CD8-positive, alpha-beta memory T cell (primary cell): ENCODE measurements around the gene GIT1. TPM values are rescaled to one million over a fixed set of nuclear protein-coding genes. Genes with fewer than 3 reads are reported as not detected.

Experiments
- CTCF ChIA-PET: fragments of 350-600 bp; sonication (Branson Sonifier 250); formaldehyde crosslinking; loops from one replicate; lab custom pipeline; 2021; ENCODE audit warnings: antibody characterized with exemption; lab: Charles Lee
- POLR2A ChIA-PET: fragments of 350-600 bp; sonication (Branson Sonifier 250); formaldehyde crosslinking; loops from one replicate; lab custom pipeline; 2021; ENCODE audit warnings: antibody characterized with exemption; lab: Charles Lee
- DNase-seq, 5 donors: peaks; one replicate each; pipeline versions ENCODE4 v3.0.0 to v3.0.0-alpha.2; 2020 to 2022; ENCODE audit warnings: mixed read lengths in 1 of 5
- H3K27ac ChIP-seq: one replicate; pipeline ENCODE4 v1.7.0; 2013; ENCODE audit warnings: low read depth, mild to moderate bottlenecking, low read length, moderate library complexity
- H3K27me3 ChIP-seq: 2 replicates; pipeline ENCODE4 v1.7.0; 2013; ENCODE audit warnings: low read length, mild to moderate bottlenecking; ENCODE audit not compliant: insufficient read depth, poor library complexity, severe bottlenecking
- H3K36me3 ChIP-seq: 2 replicates; pipeline ENCODE4 v1.7.0; 2013; ENCODE audit warnings: mild to moderate bottlenecking, low read length, moderate library complexity; ENCODE audit not compliant: insufficient read depth
- H3K4me1 ChIP-seq: 2 replicates; pipeline ENCODE4 v1.7.0; 2013; ENCODE audit warnings: mild to moderate bottlenecking, low read length, moderate library complexity; ENCODE audit not compliant: insufficient read depth
- H3K4me3 ChIP-seq: 2 replicates; pipeline ENCODE4 v1.7.0; 2013; ENCODE audit warnings: mild to moderate bottlenecking, low read length
- H3K9me3 ChIP-seq: 2 replicates; pipeline ENCODE4 v1.7.0; 2013; ENCODE audit warnings: mild to moderate bottlenecking, low read length
- H3K27ac Mint-ChIP-seq, 8 donors: one replicate each; pipeline ENCODE4 v1.8.0; 2020 to 2021; ENCODE audit warnings: mixed read lengths in 8 of 8, mild to moderate bottlenecking in 6 of 8, inconsistent platforms in 3 of 8, moderate library complexity in 3 of 8
- H3K27me3 Mint-ChIP-seq, 2 donors: one replicate each; pipeline ENCODE4 v1.8.0; 2020 to 2021; ENCODE audit warnings: mixed read lengths in 2 of 2, mild to moderate bottlenecking in 1 of 2, moderate library complexity in 1 of 2
- H3K36me3 Mint-ChIP-seq, 3 donors: one replicate each; pipeline ENCODE4 v1.8.0; 2020 to 2021; ENCODE audit warnings: mixed read lengths in 3 of 3, inconsistent platforms in 1 of 3, mild to moderate bottlenecking in 1 of 3
- H3K4me1 Mint-ChIP-seq, 3 donors: one replicate each; pipeline ENCODE4 v1.8.0; 2020 to 2021; ENCODE audit warnings: mixed read lengths in 3 of 3, inconsistent platforms in 1 of 3, mild to moderate bottlenecking in 1 of 3
- H3K4me3 Mint-ChIP-seq, 7 donors: one replicate each; pipeline ENCODE4 v1.8.0; 2020 to 2021; ENCODE audit warnings: mixed read lengths in 7 of 7, mild to moderate bottlenecking in 6 of 7, moderate library complexity in 4 of 7, inconsistent platforms in 2 of 7
- H3K9me3 Mint-ChIP-seq, 5 donors: one replicate each; pipeline ENCODE4 v1.8.0; 2020 to 2022; ENCODE audit warnings: mixed read lengths in 5 of 5, mild to moderate bottlenecking in 3 of 5, moderate library complexity in 2 of 5, inconsistent platforms in 1 of 5
- polyA plus RNA-seq: library from polyadenylated mRNA; unstranded; fragments of 300-500 nt; fragmentation: Illumina TruSeq; gene quantifications from one replicate; pipeline ENCODE4 v1.2.3, GENCODE V29; 2021
- total RNA-seq, 2 experiments: library from RNA; stranded (reverse); gene quantifications; one replicate each; pipeline ENCODE4 v1.2.3, GENCODE V29; 2021

The GIT1 gene
- total and polyA plus RNA-seq, 3 experiments from 2014 or later: 25.7 to 69.8 (median 69.7) TPM

DNA sequence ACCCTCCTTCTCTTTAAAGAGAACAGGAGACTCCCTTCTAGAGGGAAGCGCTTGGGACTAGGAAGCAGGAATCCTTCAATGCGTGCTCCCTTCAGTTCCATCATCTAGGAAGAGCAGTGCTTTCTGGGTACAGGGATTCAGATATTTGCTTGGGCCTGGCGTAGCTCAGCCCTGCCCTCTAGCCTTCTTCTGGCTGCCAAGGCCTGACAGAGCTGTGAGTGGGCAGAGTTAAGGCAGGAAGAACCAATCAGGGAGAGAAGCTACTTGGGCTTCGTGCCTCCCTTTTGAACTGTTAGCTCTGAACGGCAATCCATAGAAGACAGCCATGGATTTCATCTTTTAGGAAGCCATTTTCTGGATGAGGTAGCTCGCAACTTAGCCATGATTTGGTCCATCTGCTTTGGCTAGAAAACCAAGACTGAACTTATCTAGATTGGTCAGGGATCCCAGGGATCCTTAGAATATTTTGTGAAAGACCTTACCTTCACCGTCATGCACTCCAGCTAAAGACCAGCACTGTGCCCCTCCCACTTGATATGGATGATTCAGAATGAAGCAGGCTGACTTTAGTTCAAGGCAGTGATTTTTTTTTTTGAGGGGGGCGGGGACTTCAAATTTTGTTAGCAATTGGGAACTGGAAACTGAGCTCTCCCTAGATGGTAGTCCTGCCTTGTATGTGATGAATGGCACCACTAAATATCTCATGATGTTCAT lies 35.7 kb upstream of the GIT1 start:
- Mint-ChIP-seq H3K4me1 (peaks cover 30 to 54% (median 48%) of the 10 kb centered on the region in 3 donors), H3K9me3 (no peaks in the 10 kb centered on the region), H3K36me3 (peaks cover 0 to 35% (median 2%) of the 10 kb centered on the region in 3 donors), H3K27ac (peak overlapping the region in 5 of 8 donors; percentile 3 to 88 (median 47)), H3K27me3 (no peaks in the 10 kb centered on the region), H3K4me3 (peak overlapping the region in 1 of 7 donors; percentile 56)
- DNase-seq: no peak
- H3K4me1 ChIP-seq: peaks cover 22% of the 10 kb centered on the region
- ChIA-PET POLR2A (interaction anchor here (0.5 kb wide), 1 partner anchor 325 kb away, joined by 10 read pairs; no protein-coding TSS in a partner anchor), CTCF (interaction anchor here (0.8 to 2.6 kb wide), 5 partner anchors 8 to 255 kb away, joined by 3 to 10 read pairs (median 4); no protein-coding TSS in a partner anchor)
- no peaks in the 10 kb centered on the region for H3K9me3 ChIP-seq
- H3K27ac ChIP-seq: no peak overlapping the region
- H3K4me3 ChIP-seq: no peak overlapping the region
- no peaks in the 10 kb centered on the region for H3K27me3 ChIP-seq
- no peaks in the 10 kb centered on the region for H3K36me3 ChIP-seq

DNA sequence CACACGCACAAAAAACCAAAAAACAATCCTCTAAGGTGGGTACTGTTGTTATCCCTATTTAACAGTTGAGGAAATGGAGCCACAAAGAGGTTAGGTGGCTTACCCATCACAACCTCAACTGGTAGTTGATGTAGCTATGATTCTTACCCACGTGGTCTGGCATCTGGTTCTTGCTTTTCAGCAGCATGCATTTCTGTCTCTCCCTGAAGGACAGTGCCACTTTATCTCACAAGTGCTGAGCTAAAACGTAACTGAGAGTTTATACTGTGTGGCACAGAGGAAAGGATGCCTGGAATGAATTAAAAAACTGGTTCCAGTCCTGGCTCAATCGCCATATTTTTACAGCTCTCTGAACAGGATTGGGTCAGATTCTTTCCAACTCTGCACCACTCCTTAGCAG lies 35.1 kb upstream of the GIT1 start:
- ChIA-PET POLR2A (no interaction called here), CTCF (interaction anchor here (0.8 to 2.6 kb wide), 4 partner anchors 7 to 255 kb away, joined by 3 to 10 read pairs (median 4); no protein-coding TSS in a partner anchor)
- H3K4me3 ChIP-seq: no peak overlapping the region
- H3K27ac ChIP-seq: no peak overlapping the region
- H3K36me3 Mint-ChIP-seq: peaks cover 0 to 29% (median 2%) of the 10 kb centered on the region in 3 donors
- no peaks in the 10 kb centered on the region for H3K27me3 ChIP-seq
- peaks cover 27 to 54% (median 48%) of the 10 kb centered on the region in 3 donors for H3K4me1 Mint-ChIP-seq
- H3K9me3 ChIP-seq: no peaks in the 10 kb centered on the region
- H3K9me3 Mint-ChIP-seq: no peaks in the 10 kb centered on the region
- H3K27me3 Mint-ChIP-seq: no peaks in the 10 kb centered on the region
- no peak for DNase-seq
- peaks cover 22% of the 10 kb centered on the region for H3K4me1 ChIP-seq
- H3K36me3 ChIP-seq: no peaks in the 10 kb centered on the region
- H3K4me3 Mint-ChIP-seq: peak overlapping the region in 2 of 7 donors; percentile 56 to 61
- peak overlapping the region in 6 of 8 donors; percentile 3 to 88 (median 42) for H3K27ac Mint-ChIP-seq

DNA sequence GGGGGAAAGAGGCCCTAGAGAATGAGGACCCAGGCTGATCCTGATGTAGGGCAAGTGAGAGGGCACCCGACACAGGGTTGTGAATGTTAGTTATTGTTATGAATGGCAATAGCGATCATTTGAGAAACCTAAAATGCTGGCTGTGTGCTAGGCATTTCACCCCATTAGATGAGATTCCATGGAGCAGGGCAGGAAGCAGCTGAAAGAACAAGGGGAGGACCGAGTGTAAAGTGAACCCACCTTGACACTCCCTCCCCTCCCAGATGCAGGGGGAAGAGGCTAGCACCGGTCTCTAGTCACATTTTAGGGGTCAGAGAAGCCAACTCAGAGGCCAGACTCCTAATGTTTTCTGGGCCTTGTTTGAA lies 33.8 kb upstream of the GIT1 start:
- no peaks in the 10 kb centered on the region for H3K9me3 Mint-ChIP-seq
- Histone ChIP-seq H3K9me3 (no peaks in the 10 kb centered on the region), H3K36me3 (no peaks in the 10 kb centered on the region), H3K27ac (no peak overlapping the region), H3K4me3 (peak overlapping the region; percentile 75), H3K4me1 (peaks cover 22% of the 10 kb centered on the region), H3K27me3 (no peaks in the 10 kb centered on the region)
- CTCF ChIA-PET: interaction anchor here (0.8 to 1.6 kb wide), 4 partner anchors 11 to 156 kb away, joined by 3 to 5 read pairs (median 4); no protein-coding TSS in a partner anchor
- H3K4me3 Mint-ChIP-seq: peak overlapping the region; percentile 54 to 93 (median 78)
- H3K4me1 Mint-ChIP-seq: peaks cover 23 to 50% (median 40%) of the 10 kb centered on the region in 3 donors
- H3K36me3 Mint-ChIP-seq: peaks cover 0 to 16% (median 2%) of the 10 kb centered on the region in 3 donors
- H3K27me3 Mint-ChIP-seq: no peaks in the 10 kb centered on the region
- POLR2A ChIA-PET: interaction anchor here (1.0 kb wide), 1 partner anchor 10 kb away, joined by 6 read pairs; no protein-coding TSS in a partner anchor
- peak overlapping the region in 7 of 8 donors; percentile 3 to 81 (median 61) for H3K27ac Mint-ChIP-seq
- no peak for DNase-seq

DNA sequence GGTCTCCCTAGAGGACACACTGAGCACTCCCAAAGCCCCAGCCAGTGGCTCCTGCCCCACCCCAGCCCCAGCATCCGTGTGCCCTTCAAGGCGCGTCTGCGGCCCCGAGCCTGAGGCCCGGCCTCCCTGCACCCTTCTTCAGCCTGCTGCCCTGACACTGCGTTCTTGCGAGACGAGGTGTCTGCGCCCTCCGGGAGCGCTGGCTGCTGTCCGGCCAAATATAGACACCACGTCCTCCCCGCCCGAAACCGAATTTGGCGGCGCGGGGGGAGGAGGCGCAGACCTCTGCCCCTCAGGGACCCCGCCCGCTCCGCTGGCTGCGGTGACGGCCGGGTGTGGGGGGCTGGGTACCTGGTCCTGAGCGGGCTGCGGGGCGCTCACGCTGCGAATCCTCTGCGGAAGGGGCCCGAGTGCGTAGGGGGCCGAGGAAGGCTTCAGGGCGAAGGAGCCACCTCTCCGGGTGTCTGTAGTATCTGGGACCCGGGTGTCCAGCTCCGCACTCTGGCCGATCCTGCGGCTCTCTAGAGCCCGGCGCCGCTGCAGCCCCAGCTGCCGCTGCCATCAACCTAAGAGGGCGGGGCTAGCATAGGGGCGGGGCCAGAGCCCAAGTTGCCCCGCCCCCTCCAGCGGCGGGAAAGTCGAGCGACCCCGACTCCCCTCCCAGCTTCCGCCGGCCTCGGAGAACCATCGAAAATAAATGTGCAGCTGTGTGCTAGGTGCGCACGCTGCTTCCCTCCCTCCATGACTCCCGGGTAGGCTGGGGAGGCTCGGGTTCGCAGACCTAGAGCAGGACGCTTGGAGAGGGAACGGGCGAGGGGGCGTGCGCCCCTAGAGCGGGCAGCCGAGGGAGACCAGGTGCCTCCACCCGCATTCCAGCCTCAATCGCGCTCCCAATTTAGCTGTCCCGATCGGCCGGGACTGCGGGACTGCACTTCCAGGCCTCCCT lies 33.2 kb upstream of the GIT1 start, which contains the start of gene CORO6:
Gene CORO6, minus strand, starts transcription at position 576 of the 946 bp plus-strand sequence. CDS start 1,491 bp downstream, outside the sequence.
- peaks cover 25% of the 10 kb centered on the region for H3K4me1 ChIP-seq
- H3K36me3 ChIP-seq: no peaks in the 10 kb centered on the region
- peak; percentile 51 to 77 (median 64) for DNase-seq
- Mint-ChIP-seq H3K9me3 (no peaks in the 10 kb centered on the region), H3K27me3 (no peaks in the 10 kb centered on the region), H3K27ac (peak within 1 kb of the TSS; percentile 17 to 84 (median 71)), H3K36me3 (peaks cover 0 to 12% (median 2%) of the 10 kb centered on the region in 3 donors), H3K4me3 (peak within 1 kb of the TSS; percentile 56 to 93 (median 78)), H3K4me1 (peaks cover 22 to 50% (median 39%) of the 10 kb centered on the region in 3 donors)
- H3K27me3 ChIP-seq: no peaks in the 10 kb centered on the region
- no peak within 1 kb of the TSS for H3K27ac ChIP-seq
- H3K9me3 ChIP-seq: no peaks in the 10 kb centered on the region
- ChIA-PET CTCF (interaction anchor here (0.8 to 1.6 kb wide), 4 partner anchors 12 to 157 kb away, joined by 3 to 5 read pairs (median 4); no protein-coding TSS in a partner anchor), POLR2A (interaction anchor here (0.5 to 1.0 kb wide), 3 partner anchors 9 to 108 kb away, joined by 3 to 6 read pairs (median 4); no protein-coding TSS in a partner anchor)
- peak within 1 kb of the TSS; percentile 75 for H3K4me3 ChIP-seq

DNA sequence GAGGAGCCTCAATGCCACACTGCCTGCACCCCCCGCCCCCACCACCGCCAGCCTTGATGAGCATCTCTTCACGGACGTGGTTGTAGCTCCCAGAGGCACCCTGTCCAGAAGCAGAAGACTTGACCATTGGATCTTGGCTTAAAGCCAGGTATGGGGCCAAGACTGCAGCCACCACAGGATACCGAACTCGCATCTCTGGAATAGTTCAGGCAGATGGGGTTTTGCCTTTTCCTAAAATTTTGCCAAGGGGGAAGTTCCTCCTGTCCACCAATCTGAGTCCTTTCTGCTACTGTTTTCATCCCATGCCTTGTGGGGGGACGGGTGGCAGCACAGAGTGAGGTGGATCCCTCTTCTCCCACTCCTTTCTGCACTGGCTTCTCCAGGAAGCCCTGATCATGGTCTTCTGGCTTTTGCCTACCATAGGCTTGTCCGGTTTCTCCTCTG lies 32.3 kb upstream of the GIT1 start:
- Mint-ChIP-seq H3K9me3 (no peaks in the 10 kb centered on the region), H3K27ac (peak overlapping the region in 3 of 8 donors; percentile 22 to 84 (median 76)), H3K36me3 (peaks cover 0 to 6% (median 2%) of the 10 kb centered on the region in 3 donors), H3K27me3 (no peaks in the 10 kb centered on the region), H3K4me3 (peak overlapping the region; percentile 60 to 93 (median 78)), H3K4me1 (peaks cover 29 to 56% (median 42%) of the 10 kb centered on the region in 3 donors)
- H3K4me3 ChIP-seq: no peak overlapping the region
- ChIA-PET POLR2A (no interaction called here), CTCF (interaction anchor here (1.3 to 1.4 kb wide), 2 partner anchors 9 to 309 kb away, joined by 3 read pairs; no protein-coding TSS in a partner anchor)
- no peaks in the 10 kb centered on the region for H3K9me3 ChIP-seq
- no peak for DNase-seq
- no peak overlapping the region for H3K27ac ChIP-seq
- peaks cover 33% of the 10 kb centered on the region for H3K4me1 ChIP-seq
- H3K27me3 ChIP-seq: no peaks in the 10 kb centered on the region
- no peaks in the 10 kb centered on the region for H3K36me3 ChIP-seq

DNA sequence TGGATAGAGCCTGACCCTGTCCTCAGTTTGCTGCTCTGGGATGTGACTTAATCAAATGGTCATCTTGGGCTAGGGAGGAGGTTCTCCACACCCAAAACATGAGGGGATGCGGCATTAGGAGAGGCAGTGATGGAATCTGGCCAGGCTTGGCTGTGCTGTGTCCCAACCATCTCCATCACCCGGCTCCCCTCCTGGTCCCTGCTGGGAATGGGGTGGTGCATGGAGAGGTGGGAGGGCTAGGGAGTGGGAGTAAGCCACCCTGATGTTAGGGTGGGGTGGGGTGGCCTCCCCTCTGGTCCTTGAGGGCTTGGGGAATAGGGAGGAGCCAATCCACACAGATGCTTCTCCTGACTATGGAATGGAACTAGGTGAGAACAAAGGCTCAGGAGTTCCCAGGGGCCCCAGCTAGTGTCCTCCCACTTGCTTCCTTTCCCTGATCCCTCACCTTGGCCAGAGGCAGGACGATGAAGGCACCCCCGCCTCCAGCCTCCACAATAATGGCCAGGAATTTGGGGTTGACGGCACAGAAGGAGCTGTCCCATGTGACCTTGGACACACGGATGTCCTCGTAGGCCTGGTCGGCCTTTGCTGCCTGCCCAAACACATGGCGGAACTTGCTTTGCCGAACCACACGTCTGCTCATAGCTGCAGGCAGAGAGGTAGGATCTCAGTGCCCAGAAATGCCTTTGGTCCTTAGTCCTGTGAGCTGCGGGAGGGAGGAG lies 31.5 kb upstream of the GIT1 start:
- peaks cover 34 to 61% (median 46%) of the 10 kb centered on the region in 3 donors for H3K4me1 Mint-ChIP-seq
- ChIA-PET CTCF (interaction anchor here (1.3 to 1.4 kb wide), 2 partner anchors 8 to 310 kb away, joined by 3 read pairs; no protein-coding TSS in a partner anchor), POLR2A (no interaction called here)

DNA sequence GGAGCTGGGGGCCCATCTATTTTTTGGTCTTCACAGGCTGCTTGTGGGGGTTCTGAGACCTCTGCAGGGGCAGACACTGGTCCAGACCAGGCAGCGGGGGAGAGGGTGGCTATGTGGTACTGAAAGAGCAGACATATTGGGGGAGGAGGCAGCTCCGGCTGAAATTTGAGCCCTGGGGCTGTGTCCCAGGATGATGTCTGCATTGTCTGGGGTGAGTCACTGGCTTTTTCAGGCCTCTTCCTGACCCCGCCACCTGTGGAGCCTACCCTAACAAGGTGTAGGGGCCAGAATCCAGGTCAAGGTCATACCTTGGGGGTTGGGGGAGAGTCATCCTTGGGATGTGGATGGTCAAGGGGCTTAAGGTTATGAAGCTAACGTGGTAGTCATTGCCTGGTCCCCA lies 30.8 kb upstream of the GIT1 start:
- Mint-ChIP-seq H3K4me3 (peak overlapping the region in 2 of 7 donors; percentile 59 to 60), H3K27me3 (no peaks in the 10 kb centered on the region), H3K27ac (no peak overlapping the region), H3K4me1 (peaks cover 35 to 67% (median 46%) of the 10 kb centered on the region in 3 donors), H3K36me3 (no peaks in the 10 kb centered on the region), H3K9me3 (no peaks in the 10 kb centered on the region)
- DNase-seq: no peak
- CTCF ChIA-PET: no interaction called here
- no peak overlapping the region for H3K27ac ChIP-seq
- no peaks in the 10 kb centered on the region for H3K36me3 ChIP-seq
- no peaks in the 10 kb centered on the region for H3K9me3 ChIP-seq
- POLR2A ChIA-PET: no interaction called here
- no peaks in the 10 kb centered on the region for H3K27me3 ChIP-seq
- H3K4me3 ChIP-seq: no peak overlapping the region
- H3K4me1 ChIP-seq: peaks cover 44% of the 10 kb centered on the region

More for the DNA sequence above, 31.5 kb upstream of the GIT1 start:
- Histone ChIP-seq H3K4me1 (peaks cover 41% of the 10 kb centered on the region), H3K4me3 (no peak overlapping the region), H3K9me3 (no peaks in the 10 kb centered on the region), H3K36me3 (no peaks in the 10 kb centered on the region), H3K27me3 (no peaks in the 10 kb centered on the region), H3K27ac (no peak overlapping the region)
- H3K27me3 Mint-ChIP-seq: no peaks in the 10 kb centered on the region
- no peaks in the 10 kb centered on the region for H3K9me3 Mint-ChIP-seq
- H3K27ac Mint-ChIP-seq: peak overlapping the region in 2 of 8 donors; percentile 43 to 46
- peaks cover 0 to 3% (median 2%) of the 10 kb centered on the region in 3 donors for H3K36me3 Mint-ChIP-seq
- peak overlapping the region in 6 of 7 donors; percentile 51 to 78 (median 63) for H3K4me3 Mint-ChIP-seq
- DNase-seq: no peak
